HepG2 (cell line): ENCODE results near the gene AKT2. TPM values are rescaled to one million over a fixed set of nuclear protein-coding genes. Genes with fewer than 3 reads are reported as not detected.

Experiments used
- AHR ChIP-seq: IDR thresholded peaks from 2 replicates; pipeline ENCODE4 v1.6.1; 2018; ENCODE audit warnings: missing genetic modification reagents, missing compliant biosample characterization
- FIP1L1 ChIP-seq: fragments of 200-400 bp; formaldehyde crosslinking; IDR thresholded peaks from 2 replicates; pipeline ENCODE4 v1.6.1; 2018; ENCODE audit warnings: low read depth, mild to moderate bottlenecking, low read length, moderate library complexity, borderline replicate concordance; ENCODE audit not compliant: insufficient read depth
- IRF1 ChIP-seq: sonication (generic); formaldehyde crosslinking; IDR thresholded peaks from 2 replicates; pipeline ENCODE4 v1.4.0; 2020; ENCODE audit warnings: low read depth, mild to moderate bottlenecking, missing genetic modification reagents
- NFE2 ChIP-seq: sonication (generic); formaldehyde crosslinking; IDR thresholded peaks from 2 replicates; pipeline ENCODE4 v1.4.0; 2020; ENCODE audit warnings: missing genetic modification reagents
- NFKBIZ ChIP-seq: IDR thresholded peaks from 2 replicates; pipeline ENCODE4 v1.6.1; 2018; ENCODE audit warnings: missing genetic modification reagents, missing compliant biosample characterization
- RAD21 ChIP-seq: fragments of 450-650 bp; formaldehyde crosslinking; IDR thresholded peaks from 2 replicates; pipeline ENCODE4 v1.5.0; 2020; ENCODE audit warnings: mild to moderate bottlenecking
- SKI ChIP-seq: fragments of 450-650 bp; IDR thresholded peaks from one replicate; pipeline ENCODE4 v1.6.1; 2018; ENCODE audit warnings: mild to moderate bottlenecking; ENCODE audit not compliant: partially characterized antibody
- SNAPC2 ChIP-seq: sonication (generic); formaldehyde crosslinking; IDR thresholded peaks from 2 replicates; pipeline ENCODE4 v1.8.1; 2022; ENCODE audit warnings: mild to moderate bottlenecking, missing genetic modification reagents
- SP140L ChIP-seq: sonication (generic); formaldehyde crosslinking; IDR thresholded peaks from 2 replicates; pipeline ENCODE4 v1.4.0; 2020; ENCODE audit warnings: missing genetic modification reagents, borderline replicate concordance
- SP5 ChIP-seq: IDR thresholded peaks from 2 replicates; pipeline ENCODE4 v1.6.1; 2016; ENCODE audit warnings: low read depth, borderline replicate concordance
- ZBTB7B ChIP-seq: sonication (generic); formaldehyde crosslinking; IDR thresholded peaks from 2 replicates; pipeline ENCODE4 v1.4.0; 2020; ENCODE audit warnings: missing genetic modification reagents
- ZFP82 ChIP-seq: sonication (generic); formaldehyde crosslinking; IDR thresholded peaks from 2 replicates; pipeline ENCODE4 v1.5.1; 2020; ENCODE audit warnings: mild to moderate bottlenecking, missing genetic modification reagents, borderline replicate concordance
- ZNF431 ChIP-seq: sonication (generic); formaldehyde crosslinking; IDR thresholded peaks from 2 replicates; pipeline ENCODE4 v1.9.0; 2022; ENCODE audit warnings: missing genetic modification reagents, low read depth, mild to moderate bottlenecking, borderline replicate concordance
- ZNF501 ChIP-seq: sonication (generic); formaldehyde crosslinking; IDR thresholded peaks from 2 replicates; pipeline ENCODE4 v1.5.1; 2020; ENCODE audit warnings: mild to moderate bottlenecking, moderate library complexity, missing genetic modification reagents
- ZNF546 ChIP-seq: sonication (generic); formaldehyde crosslinking; conservative IDR thresholded peaks from 2 replicates; pipeline ENCODE4 v1.8.1; 2023; ENCODE audit warnings: mild to moderate bottlenecking, missing genetic modification reagents
- ZNF790 ChIP-seq: sonication (generic); formaldehyde crosslinking; IDR thresholded peaks from 2 replicates; pipeline ENCODE4 v1.8.0; 2022; ENCODE audit warnings: missing genetic modification reagents, mild to moderate bottlenecking, borderline replicate concordance
- ZNF792 ChIP-seq: IDR thresholded peaks from 2 replicates; pipeline ENCODE4 v1.6.1; 2016
- ZSCAN30 ChIP-seq: sonication (generic); formaldehyde crosslinking; IDR thresholded peaks from 2 replicates; pipeline ENCODE4 v1.5.0; 2020; ENCODE audit warnings: mild to moderate bottlenecking, missing genetic modification reagents
- polyA plus RNA-seq, 8 experiments: library from polyadenylated mRNA; depleted of rRNA in 3 of 8; stranded (reverse) in 7 of 8; unstranded in 1 of 8; fragments of >200 nt; fragmentation: Illumina TruSeq in 4 of 8; extraction: Trizol in 4 of 8; gene quantifications; 2 replicates each; pipeline versions ENCODE4 v1.2.1 to v1.2.3, GENCODE V29; 2011 to 2016; ENCODE audit warnings: low read depth in 4 of 8, missing spikeins in 1 of 8, mixed read lengths in 1 of 8; ENCODE audit not compliant: insufficient read depth in 1 of 8
- total RNA-seq, 5 experiments: library from RNA; depleted of rRNA; stranded (reverse); fragments of >200 nt; fragmentation: Illumina TruSeq; extraction: Trizol; gene quantifications; 2 replicates each; pipeline ENCODE4 v1.2.3, GENCODE V29; 2016; ENCODE audit warnings: low read depth in 1 of 5
- TF ChIP-seq, protein P1 (sequence below), 2 experiments: fragments of 450-650 bp in 1 of 2; sonication (generic) in 1 of 2; formaldehyde crosslinking in 1 of 2; IDR thresholded peaks; 2 replicates each; pipeline versions ENCODE4 v1.6.1 to v1.8.0; 2016 to 2022; ENCODE audit warnings: antibody characterized with exemption in 1 of 2, mild to moderate bottlenecking in 1 of 2, missing genetic modification reagents in 1 of 2

The AKT2 gene
- total and polyA plus RNA-seq, 2 of the 13 experiments (the other 11 are each of a cell fraction or from before 2014, with no cell fraction given), result 82.1 to 173 TPM

DNA sequence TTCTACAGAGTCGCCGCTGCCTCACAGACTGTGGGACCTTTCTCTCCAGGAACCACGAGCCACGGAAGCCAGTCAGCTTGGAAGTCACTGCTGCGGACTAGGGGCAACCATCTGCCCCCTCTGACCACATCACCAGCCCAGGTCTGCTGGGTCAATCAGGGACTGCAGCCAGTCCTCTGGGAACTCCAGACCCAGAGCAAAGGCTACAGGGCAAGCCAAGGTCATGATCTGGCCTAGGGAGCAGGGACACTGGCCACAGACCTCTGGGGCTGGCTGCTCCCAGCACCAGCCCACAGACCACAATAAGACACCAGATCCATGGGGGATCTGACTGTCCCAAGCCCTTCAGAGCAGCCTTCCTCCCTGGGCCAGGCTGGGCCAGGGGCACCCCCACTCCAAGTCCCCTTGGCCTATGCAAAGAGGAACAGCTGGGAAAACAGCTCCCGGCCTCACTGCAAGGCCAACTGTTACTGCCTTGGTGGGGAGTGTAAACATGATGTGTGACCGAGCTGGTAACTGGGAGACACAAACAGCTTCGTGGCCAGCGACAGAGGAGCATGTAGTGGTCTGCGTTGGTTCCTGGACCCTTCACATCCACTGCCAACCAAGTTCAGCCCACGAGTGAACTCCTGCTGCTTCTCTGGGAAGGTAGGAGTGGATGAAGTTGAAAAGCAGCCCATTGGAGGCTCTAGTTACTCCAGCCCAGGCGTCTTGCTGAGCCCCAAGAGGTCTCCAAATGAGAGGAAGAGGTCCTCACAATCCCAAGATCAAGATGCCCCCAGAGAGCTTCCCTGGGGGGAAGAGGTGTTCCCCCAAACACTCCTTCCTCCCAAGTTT is 1.5 kb downstream of the AKT2 start (continued):
- TF ChIP-seq SNAPC2 (CRISPR knock-in tag) (no peak), SP140L (CRISPR knock-in tag) (no peak), ZNF501 (CRISPR knock-in tag) (0 out of 2 replicates have a peak, but pooled peaks have one; percentile 28), NFE2 (no peak), ZBTB7B (0 out of 2 replicates have a peak, but pooled peaks have one; percentile 36), IRF1 (CRISPR knock-in tag) (no peak), RAD21 (0 out of 2 replicates have a peak, but pooled peaks have one; percentile 34), ZSCAN30 (no peak), ZNF792 (no peak), ZNF431 (CRISPR knock-in tag) (peak; percentile 55; the same call in 1 of the 2 replicates), NFKBIZ (CRISPR knock-in tag) (no peak), SKI (peak; percentile 47), AHR (CRISPR knock-in tag) (no peak), ZNF546 (CRISPR knock-in tag) (no peak), ZNF790 (CRISPR knock-in tag) (no peak), SP5 (CRISPR knock-in tag) (peak; percentile 24; the same call in 1 of the 2 replicates), FIP1L1 (no peak), ZFP82 (CRISPR knock-in tag) (no peak)
- TF ChIP-seq, protein P1, sequence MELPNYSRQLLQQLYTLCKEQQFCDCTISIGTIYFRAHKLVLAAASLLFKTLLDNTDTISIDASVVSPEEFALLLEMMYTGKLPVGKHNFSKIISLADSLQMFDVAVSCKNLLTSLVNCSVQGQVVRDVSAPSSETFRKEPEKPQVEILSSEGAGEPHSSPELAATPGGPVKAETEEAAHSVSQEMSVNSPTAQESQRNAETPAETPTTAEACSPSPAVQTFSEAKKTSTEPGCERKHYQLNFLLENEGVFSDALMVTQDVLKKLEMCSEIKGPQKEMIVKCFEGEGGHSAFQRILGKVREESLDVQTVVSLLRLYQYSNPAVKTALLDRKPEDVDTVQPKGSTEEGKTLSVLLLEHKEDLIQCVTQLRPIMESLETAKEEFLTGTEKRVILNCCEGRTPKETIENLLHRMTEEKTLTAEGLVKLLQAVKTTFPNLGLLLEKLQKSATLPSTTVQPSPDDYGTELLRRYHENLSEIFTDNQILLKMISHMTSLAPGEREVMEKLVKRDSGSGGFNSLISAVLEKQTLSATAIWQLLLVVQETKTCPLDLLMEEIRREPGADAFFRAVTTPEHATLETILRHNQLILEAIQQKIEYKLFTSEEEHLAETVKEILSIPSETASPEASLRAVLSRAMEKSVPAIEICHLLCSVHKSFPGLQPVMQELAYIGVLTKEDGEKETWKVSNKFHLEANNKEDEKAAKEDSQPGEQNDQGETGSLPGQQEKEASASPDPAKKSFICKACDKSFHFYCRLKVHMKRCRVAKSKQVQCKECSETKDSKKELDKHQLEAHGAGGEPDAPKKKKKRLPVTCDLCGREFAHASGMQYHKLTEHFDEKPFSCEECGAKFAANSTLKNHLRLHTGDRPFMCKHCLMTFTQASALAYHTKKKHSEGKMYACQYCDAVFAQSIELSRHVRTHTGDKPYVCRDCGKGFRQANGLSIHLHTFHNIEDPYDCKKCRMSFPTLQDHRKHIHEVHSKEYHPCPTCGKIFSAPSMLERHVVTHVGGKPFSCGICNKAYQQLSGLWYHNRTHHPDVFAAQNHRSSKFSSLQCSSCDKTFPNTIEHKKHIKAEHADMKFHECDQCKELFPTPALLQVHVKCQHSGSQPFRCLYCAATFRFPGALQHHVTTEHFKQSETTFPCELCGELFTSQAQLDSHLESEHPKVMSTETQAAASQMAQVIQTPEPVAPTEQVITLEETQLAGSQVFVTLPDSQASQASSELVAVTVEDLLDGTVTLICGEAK (IDR thresholded peaks at IDR 0.05), result no peak
- TF ChIP-seq, protein P1 (CRISPR knock-in tag; IDR thresholded peaks at IDR 0.05), result no peak
